HepG2 (cell line): Measurements from ENCODE around the gene TBX10. TPM values are rescaled to one million over a fixed set of nuclear protein-coding genes. Genes with fewer than 3 reads are reported as not detected.
A peak's percentile ranks its signal among the peaks of the same experiment; 100 is the strongest.

Experiments used
- ATAC-seq: fragments of 200-7000 bp; cut with Tn5 transposase; 3 replicates; pipeline ENCODE4 v1.9.1; 2020; ENCODE audit warnings: mild to moderate bottlenecking, moderate library complexity
- BruUV-seq: library from RNA; stranded (reverse); fragments of 400-500 nt; replicated peaks from 2 replicates; lab custom pipeline; 2021; lab: Mats Ljungman, UMichigan
- CTCF ChIA-PET: fragments of 300-600 bp; formaldehyde crosslinking; extraction: SDS; loops from one replicate; lab custom pipeline; 2021; ENCODE audit warnings: low total read pairs, inconsistent platforms, low intra/inter-chr PET ratio; lab: Yijun Ruan, JAX
- POLR2A ChIA-PET: fragments of 350-600 bp; sonication (Branson Sonifier 250); formaldehyde crosslinking; loops from one replicate; lab custom pipeline; 2020; ENCODE audit warnings: antibody characterized with exemption, inconsistent platforms; lab: Yijun Ruan, JAX
- DNase-seq: peaks from one replicate; pipeline ENCODE4 v3.0.0-alpha.2; 2015; ENCODE audit warnings: low spot score
- FAIRE-seq: peaks from 3 replicates; lab custom pipeline; 2011; peaks lifted over from hg19 to GRCh38; lab: Jason Lieb, UNC
- H2AFZ ChIP-seq: one replicate; pipeline ENCODE4 v1.6.1; 2011; ENCODE audit warnings: low read length, inconsistent platforms
- H3K27ac ChIP-seq: fragments of 300-600 bp; 3 replicates; pipeline ENCODE4 v1.8.0; 2011; ENCODE audit warnings: mixed run types, mild to moderate bottlenecking, mixed read lengths, low read length, inconsistent platforms; ENCODE audit not compliant: insufficient read depth; ENCODE audit errors: extremely low read length
- H3K27me3 ChIP-seq, 2 experiments: fragments of 200-600 bp in 1 of 2; 2 replicates in 1 of 2; 3 replicates in 1 of 2; pipeline versions ENCODE4 v1.6.0 to v1.8.0; 2011; ENCODE audit warnings: low read length in 2 of 2, mild to moderate bottlenecking in 2 of 2, moderate library complexity in 2 of 2, inconsistent platforms in 1 of 2; ENCODE audit not compliant: insufficient read depth in 2 of 2, control insufficient read depth in 1 of 2
- H3K36me3 ChIP-seq, 2 experiments: fragments of 200-600 bp in 1 of 2; replicated peaks in 1 of 2; 2 replicates in 1 of 2; 3 replicates in 1 of 2; pipeline versions ENCODE4 v1.5.1 to v1.8.0; 2011; ENCODE audit warnings: low read length in 2 of 2, inconsistent platforms in 1 of 2; ENCODE audit not compliant: insufficient read depth in 2 of 2, control insufficient read depth in 1 of 2
- H3K4me1 ChIP-seq: 2 replicates; pipeline ENCODE4 v1.5.1; 2012; ENCODE audit warnings: low read length, inconsistent platforms; ENCODE audit not compliant: insufficient read depth
- H3K4me2 ChIP-seq: 2 replicates; pipeline ENCODE4 v1.6.0; 2011; ENCODE audit warnings: low read depth, low read length, inconsistent platforms
- H3K4me3 ChIP-seq, 3 experiments: fragments of 200-600 bp in 1 of 3; sonication (generic), shearing (Covaris generic) in 1 of 3; replicated peaks in 1 of 3; 2 replicates each; pipeline ENCODE4 v1.5.1; 2011 to 2016; ENCODE audit warnings: low read length in 3 of 3, inconsistent platforms in 2 of 3, low read depth in 2 of 3, mild to moderate bottlenecking in 2 of 3, control low read depth in 1 of 3, mixed read lengths in 1 of 3; ENCODE audit not compliant: insufficient read depth in 1 of 3
- H3K79me2 ChIP-seq: one replicate; pipeline ENCODE4 v1.6.1; 2011; ENCODE audit warnings: low read length, inconsistent platforms; ENCODE audit not compliant: insufficient read depth
- H3K9ac ChIP-seq: 2 replicates; pipeline ENCODE4 v1.6.0; 2011; ENCODE audit warnings: mild to moderate bottlenecking, low read depth, low read length, inconsistent platforms; ENCODE audit not compliant: insufficient read depth
- H3K9me3 ChIP-seq: 2 replicates; pipeline ENCODE4 v1.5.1; 2012; ENCODE audit warnings: mild to moderate bottlenecking, low read length
- H4K20me1 ChIP-seq: 2 replicates; pipeline ENCODE4 v1.6.0; 2011; ENCODE audit warnings: inconsistent platforms, mild to moderate bottlenecking, low read length, moderate library complexity; ENCODE audit not compliant: insufficient read depth
- ERF ChIP-seq: IDR thresholded peaks from 2 replicates; pipeline ENCODE4 v1.6.1; 2018; ENCODE audit warnings: missing biosample characterization, missing genetic modification reagents
- HMG20B ChIP-seq: conservative IDR thresholded peaks from 2 replicates; pipeline ENCODE4 v1.6.1; 2016; ENCODE audit warnings: missing genetic modification reagents, missing compliant biosample characterization
- HNRNPL ChIP-seq: fragments of 200-400 bp; formaldehyde crosslinking; IDR thresholded peaks from 2 replicates; pipeline ENCODE4 v1.6.1; 2017; ENCODE audit warnings: mild to moderate bottlenecking, low read depth, low read length
- RNF2 ChIP-seq: fragments of 450-650 bp; conservative IDR thresholded peaks from 2 replicates; pipeline ENCODE4 v1.6.1; 2016; ENCODE audit warnings: low read depth
- THAP7 ChIP-seq: sonication (generic); formaldehyde crosslinking; IDR thresholded peaks from 2 replicates; pipeline ENCODE4 v1.8.1; 2023; ENCODE audit warnings: mild to moderate bottlenecking, missing genetic modification reagents
- ZFYVE20 ChIP-seq: sonication (generic); formaldehyde crosslinking; IDR thresholded peaks from 2 replicates; pipeline ENCODE4 v1.8.0; 2023; ENCODE audit warnings: low read depth, mild to moderate bottlenecking, moderate library complexity, missing genetic modification reagents, borderline replicate concordance
- ZNF207 ChIP-seq: fragments of 450-650 bp; IDR thresholded peaks from 2 replicates; pipeline ENCODE4 v1.6.1; 2016; ENCODE audit warnings: antibody characterized with exemption, borderline replicate concordance
- ZNF350 ChIP-seq: sonication (generic); formaldehyde crosslinking; IDR thresholded peaks from 2 replicates; pipeline ENCODE4 v1.4.0; 2020; ENCODE audit warnings: mild to moderate bottlenecking, low read depth, missing genetic modification reagents, borderline replicate concordance
- ZNF564 ChIP-seq: sonication (generic); formaldehyde crosslinking; IDR thresholded peaks from 2 replicates; pipeline ENCODE4 v1.8.1; 2023; ENCODE audit warnings: mild to moderate bottlenecking, missing genetic modification reagents
- ZNF788 ChIP-seq: sonication (generic); formaldehyde crosslinking; IDR thresholded peaks from 2 replicates; pipeline ENCODE4 v1.5.0; 2020; ENCODE audit warnings: mild to moderate bottlenecking, missing genetic modification reagents, borderline replicate concordance
- ZZZ3 ChIP-seq: sonication (generic); formaldehyde crosslinking; IDR thresholded peaks from 2 replicates; pipeline ENCODE4 v1.4.0; 2020; ENCODE audit warnings: missing genetic modification reagents, mild to moderate bottlenecking, borderline replicate concordance
- WGBS: methylation state at CpG from one replicate; pipeline ENCODE4 v1.1.6; 2017; ENCODE audit warnings: low lambda C conversion rate; 5-methylcytosine and 5-hydroxymethylcytosine counted together
- in situ Hi-C: cut with HindIII; loops from 2 replicates; pipeline ENCODE4 v1.10.0; 2017; ENCODE audit warnings: low pct_unique_long_range_greater_than_20kb; ENCODE audit not compliant: extremely low pct_ligation_motif_present
- intact Hi-C: fragments of 100-400 bp; cut with micrococcal nuclease; formaldehyde crosslinking; loops from one replicate; pipeline ENCODE4 v1.10.0; 2022; ENCODE audit not compliant: unreplicated experiment
- polyA plus RNA-seq, 8 experiments: library from polyadenylated mRNA; depleted of rRNA in 3 of 8; stranded (reverse) in 7 of 8; unstranded in 1 of 8; fragments of >200 nt; fragmentation: Illumina TruSeq in 4 of 8; extraction: Trizol in 4 of 8; gene quantifications; 2 replicates each; pipeline versions ENCODE4 v1.2.1 to v1.2.3, GENCODE V29; 2011 to 2016; ENCODE audit warnings: low read depth in 4 of 8, missing spikeins in 1 of 8, mixed read lengths in 1 of 8; ENCODE audit not compliant: insufficient read depth in 1 of 8
- total RNA-seq, 5 experiments: library from RNA; depleted of rRNA; stranded (reverse); fragments of >200 nt; fragmentation: Illumina TruSeq; extraction: Trizol; gene quantifications; 2 replicates each; pipeline ENCODE4 v1.2.3, GENCODE V29; 2016; ENCODE audit warnings: low read depth in 1 of 5
- TF ChIP-seq, protein P1 (sequence below): sonication (generic); formaldehyde crosslinking; IDR thresholded peaks from 2 replicates; pipeline ENCODE4 v1.4.0; 2020; ENCODE audit warnings: missing genetic modification reagents
- TF ChIP-seq, protein P2 (sequence below): sonication (generic); formaldehyde crosslinking; IDR thresholded peaks from 2 replicates; pipeline ENCODE4 v1.4.0; 2020; ENCODE audit warnings: missing genetic modification reagents
- TF ChIP-seq, protein P3 (sequence below): sonication (generic); formaldehyde crosslinking; IDR thresholded peaks from 2 replicates; pipeline ENCODE4 v1.4.0; 2020; ENCODE audit warnings: low read depth, mild to moderate bottlenecking, missing genetic modification reagents

The TBX10 gene
- total and polyA plus RNA-seq, 2 of the 13 experiments (the other 11 are each of a cell fraction or from before 2014, with no cell fraction given): 0.27 to 1.7 TPM

DNA sequence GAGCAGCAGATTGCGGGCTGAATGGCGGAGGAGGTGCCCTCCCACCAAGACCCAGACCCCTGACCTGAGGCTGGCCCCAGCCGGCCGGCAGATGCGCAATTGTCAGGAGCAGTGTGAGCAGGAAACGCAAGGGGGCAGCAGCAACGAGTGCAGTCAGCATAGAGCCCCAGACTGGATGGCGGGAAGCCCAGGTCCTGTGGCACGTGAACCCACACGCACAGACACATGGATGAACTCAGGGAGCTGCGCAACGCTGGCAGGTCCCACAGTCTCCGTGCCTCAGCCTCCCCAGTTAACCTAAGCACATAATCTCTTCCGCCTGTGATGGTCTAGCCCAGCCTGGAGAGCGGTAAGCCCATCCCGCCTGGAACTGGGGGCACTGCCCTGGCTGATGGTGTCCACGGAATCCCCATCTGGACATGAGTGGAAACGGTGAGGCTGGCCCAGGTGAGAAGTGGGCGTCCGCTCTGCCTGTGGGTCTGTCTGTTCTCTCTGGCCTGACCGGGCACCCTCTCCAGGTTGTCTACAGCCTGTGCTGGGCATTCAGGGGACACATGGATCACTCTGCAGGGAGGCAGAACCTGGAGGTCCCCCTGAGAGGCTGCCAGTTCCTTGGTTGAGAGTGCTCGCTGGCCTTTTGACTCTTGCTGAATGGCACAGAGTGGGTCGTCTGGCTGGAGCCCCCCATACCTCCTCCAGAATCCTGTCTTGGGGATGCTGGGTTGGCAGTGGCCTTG, 626 bp upstream of the TBX10 start:
- in situ Hi-C loops (no loop called here), intact Hi-C loops (loop anchor here (2.0 kb wide), 1 partner anchor 19 kb away; no protein-coding TSS in a partner anchor)
- Histone ChIP-seq H3K27ac (no peak overlapping the region), H3K9me3 (no peaks in the 10 kb centered on the region), H3K4me2 (no peak overlapping the region), H3K4me3 (no peak overlapping the region), H3K36me3 (no peaks in the 10 kb centered on the region), H3K79me2 (no peaks in the 10 kb centered on the region), H3K27me3 (peaks cover 0 to 9% of the 10 kb centered on the region in 2 experiments; a peak in 3 of 5 replicates), H4K20me1 (no peaks in the 10 kb centered on the region), H3K9ac (no peak overlapping the region), H2AFZ (no peak overlapping the region), H3K4me1 (peaks cover 17% of the 10 kb centered on the region)
- WGBS: 44% methylated on average over 11 of the region's 23 CpGs
- ATAC-seq (peak; percentile 84), DNase-seq (peak; percentile 55), FAIRE-seq (no peak)
- ChIA-PET POLR2A (interaction anchor here (2.4 kb wide), 1 partner anchor 10 kb away, joined by 9 read pairs; the partner anchor contains the start of gene NUDT8), CTCF (interaction anchor here (3.5 kb wide), 1 partner anchor 19 kb away, joined by 12 read pairs; no protein-coding TSS in a partner anchor)
- no TSS peak for BruUV-seq
- no peak for TF ChIP-seq THAP7
- TF ChIP-seq ZNF207: no peak
- peak; percentile 82 for TF ChIP-seq RNF2
- 0 out of 2 replicates have a peak, but pooled peaks have one; percentile 61 for TF ChIP-seq ZNF788 (CRISPR knock-in tag)
- no peak for TF ChIP-seq ZFYVE20 (CRISPR knock-in tag)
- TF ChIP-seq ERF (CRISPR knock-in tag): no peak
- TF ChIP-seq HNRNPL: 0 out of 2 replicates have a peak, but pooled peaks have one; percentile 57
- TF ChIP-seq, protein P1, sequence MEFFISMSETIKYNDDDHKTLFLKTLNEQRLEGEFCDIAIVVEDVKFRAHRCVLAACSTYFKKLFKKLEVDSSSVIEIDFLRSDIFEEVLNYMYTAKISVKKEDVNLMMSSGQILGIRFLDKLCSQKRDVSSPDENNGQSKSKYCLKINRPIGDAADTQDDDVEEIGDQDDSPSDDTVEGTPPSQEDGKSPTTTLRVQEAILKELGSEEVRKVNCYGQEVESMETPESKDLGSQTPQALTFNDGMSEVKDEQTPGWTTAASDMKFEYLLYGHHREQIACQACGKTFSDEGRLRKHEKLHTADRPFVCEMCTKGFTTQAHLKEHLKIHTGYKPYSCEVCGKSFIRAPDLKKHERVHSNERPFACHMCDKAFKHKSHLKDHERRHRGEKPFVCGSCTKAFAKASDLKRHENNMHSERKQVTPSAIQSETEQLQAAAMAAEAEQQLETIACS (CRISPR knock-in tag): no peak
- no peak for TF ChIP-seq ZZZ3 (CRISPR knock-in tag)
- peak; percentile 66; the same call in 1 of the 2 replicates for TF ChIP-seq ZNF564 (CRISPR knock-in tag)
- TF ChIP-seq ZNF350 (CRISPR knock-in tag): no peak
- TF ChIP-seq, protein P2, sequence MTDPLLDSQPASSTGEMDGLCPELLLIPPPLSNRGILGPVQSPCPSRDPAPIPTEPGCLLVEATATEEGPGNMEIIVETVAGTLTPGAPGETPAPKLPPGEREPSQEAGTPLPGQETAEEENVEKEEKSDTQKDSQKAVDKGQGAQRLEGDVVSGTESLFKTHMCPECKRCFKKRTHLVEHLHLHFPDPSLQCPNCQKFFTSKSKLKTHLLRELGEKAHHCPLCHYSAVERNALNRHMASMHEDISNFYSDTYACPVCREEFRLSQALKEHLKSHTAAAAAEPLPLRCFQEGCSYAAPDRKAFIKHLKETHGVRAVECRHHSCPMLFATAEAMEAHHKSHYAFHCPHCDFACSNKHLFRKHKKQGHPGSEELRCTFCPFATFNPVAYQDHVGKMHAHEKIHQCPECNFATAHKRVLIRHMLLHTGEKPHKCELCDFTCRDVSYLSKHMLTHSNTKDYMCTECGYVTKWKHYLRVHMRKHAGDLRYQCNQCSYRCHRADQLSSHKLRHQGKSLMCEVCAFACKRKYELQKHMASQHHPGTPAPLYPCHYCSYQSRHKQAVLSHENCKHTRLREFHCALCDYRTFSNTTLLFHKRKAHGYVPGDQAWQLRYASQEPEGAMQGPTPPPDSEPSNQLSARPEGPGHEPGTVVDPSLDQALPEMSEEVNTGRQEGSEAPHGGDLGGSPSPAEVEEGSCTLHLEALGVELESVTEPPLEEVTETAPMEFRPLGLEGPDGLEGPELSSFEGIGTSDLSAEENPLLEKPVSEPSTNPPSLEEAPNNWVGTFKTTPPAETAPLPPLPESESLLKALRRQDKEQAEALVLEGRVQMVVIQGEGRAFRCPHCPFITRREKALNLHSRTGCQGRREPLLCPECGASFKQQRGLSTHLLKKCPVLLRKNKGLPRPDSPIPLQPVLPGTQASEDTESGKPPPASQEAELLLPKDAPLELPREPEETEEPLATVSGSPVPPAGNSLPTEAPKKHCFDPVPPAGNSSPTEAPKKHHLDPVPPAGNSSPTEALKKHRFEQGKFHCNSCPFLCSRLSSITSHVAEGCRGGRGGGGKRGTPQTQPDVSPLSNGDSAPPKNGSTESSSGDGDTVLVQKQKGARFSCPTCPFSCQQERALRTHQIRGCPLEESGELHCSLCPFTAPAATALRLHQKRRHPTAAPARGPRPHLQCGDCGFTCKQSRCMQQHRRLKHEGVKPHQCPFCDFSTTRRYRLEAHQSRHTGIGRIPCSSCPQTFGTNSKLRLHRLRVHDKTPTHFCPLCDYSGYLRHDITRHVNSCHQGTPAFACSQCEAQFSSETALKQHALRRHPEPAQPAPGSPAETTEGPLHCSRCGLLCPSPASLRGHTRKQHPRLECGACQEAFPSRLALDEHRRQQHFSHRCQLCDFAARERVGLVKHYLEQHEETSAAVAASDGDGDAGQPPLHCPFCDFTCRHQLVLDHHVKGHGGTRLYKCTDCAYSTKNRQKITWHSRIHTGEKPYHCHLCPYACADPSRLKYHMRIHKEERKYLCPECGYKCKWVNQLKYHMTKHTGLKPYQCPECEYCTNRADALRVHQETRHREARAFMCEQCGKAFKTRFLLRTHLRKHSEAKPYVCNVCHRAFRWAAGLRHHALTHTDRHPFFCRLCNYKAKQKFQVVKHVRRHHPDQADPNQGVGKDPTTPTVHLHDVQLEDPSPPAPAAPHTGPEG: no peak
- no peak for TF ChIP-seq HMG20B
- TF ChIP-seq, protein P3, sequence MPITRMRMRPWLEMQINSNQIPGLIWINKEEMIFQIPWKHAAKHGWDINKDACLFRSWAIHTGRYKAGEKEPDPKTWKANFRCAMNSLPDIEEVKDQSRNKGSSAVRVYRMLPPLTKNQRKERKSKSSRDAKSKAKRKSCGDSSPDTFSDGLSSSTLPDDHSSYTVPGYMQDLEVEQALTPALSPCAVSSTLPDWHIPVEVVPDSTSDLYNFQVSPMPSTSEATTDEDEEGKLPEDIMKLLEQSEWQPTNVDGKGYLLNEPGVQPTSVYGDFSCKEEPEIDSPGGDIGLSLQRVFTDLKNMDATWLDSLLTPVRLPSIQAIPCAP (CRISPR knock-in tag): no peak
